OCI-LY3 (cell line): ENCODE data around the gene ATP5ME.

Experiments
- CTCF ChIP-seq: fragments of 200-600, 300-600 bp; sonication (generic); IDR thresholded peaks from 2 replicates; pipeline ENCODE4 v1.5.1; 2014; ENCODE audit warnings: antibody characterized with exemption, low read length, low read depth
- EZH2phosphoT487 ChIP-seq: fragments of 200-600 bp; shearing (Covaris generic); IDR thresholded peaks from 2 replicates; pipeline ENCODE4 v1.6.1; 2018; ENCODE audit warnings: antibody characterized with exemption, mixed run types, low read depth

- no peak for TF ChIP-seq CTCF
- TF ChIP-seq EZH2phosphoT487 = no peak
Measured at GRCh38 chr4:663438-664428, 10.3 kb downstream of the ATP5ME start.
